ENCODE results near the gene TARS3.

- TF ChIP-seq POLR2AphosphoS5 (IDR thresholded peaks at IDR 0.05; ENCODE audit: low read depth, low read length) (no peak), TAF1 (IDR thresholded peaks at IDR 0.05; ENCODE audit: borderline replicate concordance, insufficient read depth, low read length) (no peak), REST (IDR thresholded peaks at IDR 0.05; ENCODE audit: insufficient read depth in 1 of 2, low read depth in 2 of 2, low read length in 2 of 2) (no peak), SIN3A (IDR thresholded peaks at IDR 0.05; ENCODE audit: borderline replicate concordance, insufficient read depth, low read length) (no peak)
These were observed 116.1 kb downstream of the TARS3 start for GRCh38 chr15:101608201-101608600.

All from PFSK-1 (cell line).